CD14-positive monocyte (primary cell): ENCODE measurements around the gene TAP2. TPM values are rescaled to one million over a fixed set of nuclear protein-coding genes. Genes with fewer than 3 reads are reported as not detected.

Experiments
- DNase-seq, 3 donors: peaks; one replicate each; pipeline ENCODE4 v3.0.0-alpha.2; 2011 to 2022
- H2AFZ ChIP-seq: 2 replicates; pipeline ENCODE4 v1.6.0; 2012; ENCODE audit warnings: mild to moderate bottlenecking, low read depth, low read length, inconsistent platforms; ENCODE audit not compliant: insufficient read depth, poor library complexity, severe bottlenecking
- H3K27ac ChIP-seq, 2 donors: 1 replicate in 1 of 2; 2 replicates in 1 of 2; pipeline ENCODE4 v1.5.1; 2012 to 2013; ENCODE audit warnings: low read length in 2 of 2, control low read depth in 1 of 2, inconsistent platforms in 1 of 2, low read depth in 1 of 2, mild to moderate bottlenecking in 1 of 2
- H3K27me3 ChIP-seq, 2 donors: one replicate each; pipeline versions ENCODE4 v1.6.0 to v1.6.1; 2011 to 2013; ENCODE audit warnings: low read length in 2 of 2; ENCODE audit not compliant: control insufficient read depth in 2 of 2, insufficient read depth in 2 of 2
- H3K36me3 ChIP-seq, 2 donors: replicated peaks in 1 of 2; 1 replicate in 1 of 2; 2 replicates in 1 of 2; pipeline versions ENCODE4 v1.5.1 to v1.6.1; 2012 to 2013; ENCODE audit warnings: low read length in 2 of 2, control low read depth in 1 of 2, inconsistent platforms in 1 of 2, mild to moderate bottlenecking in 1 of 2; ENCODE audit not compliant: insufficient read depth in 2 of 2, control insufficient read depth in 1 of 2
- H3K4me1 ChIP-seq, 2 donors: 1 replicate in 1 of 2; 2 replicates in 1 of 2; pipeline versions ENCODE4 v1.5.1 to v1.6.1; 2012 to 2013; ENCODE audit warnings: low read length in 2 of 2, control low read depth in 1 of 2, inconsistent platforms in 1 of 2, mild to moderate bottlenecking in 1 of 2, moderate library complexity in 1 of 2; ENCODE audit not compliant: insufficient read depth in 2 of 2, control insufficient read depth in 1 of 2
- H3K4me2 ChIP-seq: replicated peaks from 2 replicates; pipeline ENCODE3; 2012; ENCODE audit warnings: low read length, moderate library complexity, mild to moderate bottlenecking; ENCODE audit not compliant: poor library complexity, severe bottlenecking; ENCODE audit errors: extremely low read depth
- H3K4me3 ChIP-seq, 3 experiments: fragments of 200-600 bp in 1 of 3; sonication (generic) in 1 of 3; replicated peaks in 1 of 3; 1 replicate in 2 of 3; 2 replicates in 1 of 3; pipeline ENCODE4 v1.5.1; 2011 to 2013; ENCODE audit warnings: low read length in 3 of 3, mild to moderate bottlenecking in 3 of 3, control low read depth in 2 of 3, low read depth in 2 of 3, inconsistent platforms in 1 of 3, moderate library complexity in 1 of 3
- H3K79me2 ChIP-seq: 2 replicates; pipeline ENCODE4 v1.6.0; 2012; ENCODE audit warnings: mild to moderate bottlenecking, control low read depth, inconsistent platforms, low read length, moderate library complexity; ENCODE audit not compliant: insufficient read depth
- H3K9ac ChIP-seq: 2 replicates; pipeline ENCODE4 v1.6.0; 2017; ENCODE audit warnings: low read length, mild to moderate bottlenecking; ENCODE audit not compliant: insufficient read depth, poor library complexity, severe bottlenecking
- H3K9me3 ChIP-seq, 2 donors: replicated peaks in 1 of 2; 1 replicate in 1 of 2; 2 replicates in 1 of 2; pipeline versions ENCODE4 v1.5.1 to v1.6.1; 2012 to 2013; ENCODE audit warnings: low read length in 2 of 2, control low read depth in 1 of 2; ENCODE audit not compliant: control insufficient read depth in 1 of 2, insufficient read depth in 1 of 2
- H4K20me1 ChIP-seq: 2 replicates; pipeline ENCODE4 v1.6.0; 2012; ENCODE audit warnings: mild to moderate bottlenecking, low read length, control low read depth, moderate library complexity; ENCODE audit not compliant: insufficient read depth
- H3K27ac Mint-ChIP-seq, 7 donors: one replicate each; pipeline ENCODE4 v1.8.0; 2020; ENCODE audit warnings: mild to moderate bottlenecking in 7 of 7, mixed read lengths in 7 of 7, moderate library complexity in 6 of 7, inconsistent platforms in 2 of 7
- H3K27me3 Mint-ChIP-seq, 3 donors: one replicate each; pipeline ENCODE4 v1.8.0; 2021 to 2022; ENCODE audit warnings: low read depth in 3 of 3, mild to moderate bottlenecking in 3 of 3, mixed read lengths in 3 of 3, moderate library complexity in 3 of 3, inconsistent platforms in 1 of 3
- H3K36me3 Mint-ChIP-seq, 2 donors: one replicate each; pipeline ENCODE4 v1.8.0; 2020; ENCODE audit warnings: mixed read lengths in 2 of 2, inconsistent platforms in 1 of 2, mild to moderate bottlenecking in 1 of 2
- H3K4me1 Mint-ChIP-seq: one replicate; pipeline ENCODE4 v1.8.0; 2020; ENCODE audit warnings: mild to moderate bottlenecking, mixed read lengths
- H3K4me3 Mint-ChIP-seq, 2 donors: one replicate each; pipeline ENCODE4 v1.8.0; 2020; ENCODE audit warnings: mild to moderate bottlenecking in 2 of 2, mixed read lengths in 2 of 2, moderate library complexity in 1 of 2
- H3K9me3 Mint-ChIP-seq, 7 donors: one replicate each; pipeline ENCODE4 v1.8.0; 2020 to 2022; ENCODE audit warnings: mixed read lengths in 7 of 7, mild to moderate bottlenecking in 6 of 7, moderate library complexity in 6 of 7, inconsistent platforms in 2 of 7
- CTCF ChIP-seq: fragments of 200-600 bp; IDR thresholded peaks from one replicate; pipeline ENCODE4 v1.8.0; 2022; ENCODE audit warnings: antibody characterized with exemption, mild to moderate bottlenecking
- WGBS: methylation state at CpG from one replicate; pipeline ENCODE4 v1.1.5; 2013; ENCODE audit warnings: missing lambda C conversion rate; ENCODE audit not compliant: insufficient coverage; 5-methylcytosine and 5-hydroxymethylcytosine counted together
- intact Hi-C, 2 donors: fragments of 100-400 bp; cut with micrococcal nuclease; formaldehyde crosslinking; loops; one replicate each; pipeline versions ENCODE4 v1.15.0 to v1.15.1; 2023
- polyA plus RNA-seq, 3 donors: library from polyadenylated mRNA; depleted of rRNA in 1 of 3; unstranded in 2 of 3; stranded (reverse) in 1 of 3; fragments of 300-500 nt in 2 of 3; fragments of >200 nt in 1 of 3; fragmentation: Illumina TruSeq in 2 of 3; gene quantifications; 1 replicate in 2 of 3; 2 replicates in 1 of 3; pipeline ENCODE4 v1.2.3, GENCODE V29; 2012 to 2021

Gene TAP2
- polyA plus RNA-seq, 3 donors = 12.6 to 48.7 (median 25.9) TPM

- intact Hi-C loops = no loop called here
- Mint-ChIP-seq H3K4me3 (no peak overlapping the region), H3K4me1 (peaks cover 11% of the 10 kb centered on the region), H3K36me3 (peaks cover 42 to 44% of the 10 kb centered on the region in 2 donors), H3K9me3 (no peaks in the 10 kb centered on the region), H3K27ac (no peak overlapping the region), H3K27me3 (no peaks in the 10 kb centered on the region)
- peaks cover 8% of the 10 kb centered on the region for H4K20me1 ChIP-seq
- no peaks in the 10 kb centered on the region for H3K9me3 ChIP-seq
- no peaks in the 10 kb centered on the region for H3K27me3 ChIP-seq
- no peak overlapping the region for H2AFZ ChIP-seq
- no peak overlapping the region for H3K9ac ChIP-seq
- no peak overlapping the region for H3K4me2 ChIP-seq
- peak in 1 of 3 donors; percentile 7 for DNase-seq
- H3K79me2 ChIP-seq = no peaks in the 10 kb centered on the region
- H3K27ac ChIP-seq = no peak overlapping the region
- 100% methylated on average over 1 of the region's 2 CpGs for WGBS
- H3K4me1 ChIP-seq = peaks cover 8 to 10% of the 10 kb centered on the region in 2 donors
- peak; percentile 17 for TF ChIP-seq CTCF
- H3K36me3 ChIP-seq = peaks cover 36 to 50% of the 10 kb centered on the region in 2 donors
- H3K4me3 ChIP-seq = no peak overlapping the region
Measured at GRCh38 chr6:32825966-32826365, 12.6 kb downstream of the TAP2 start.

- Mint-ChIP-seq H3K4me1 (peaks cover 30% of the 10 kb centered on the region), H3K27me3 (no peaks in the 10 kb centered on the region), H3K36me3 (peaks cover 0 to 7% of the 10 kb centered on the region in 2 donors), H3K27ac (no peak overlapping the region), H3K9me3 (no peaks in the 10 kb centered on the region), H3K4me3 (no peak overlapping the region)
- no peak overlapping the region for H3K27ac ChIP-seq
- no peak for DNase-seq
- no peak for TF ChIP-seq CTCF
- no peaks in the 10 kb centered on the region for H3K79me2 ChIP-seq
- H3K4me2 ChIP-seq = no peak overlapping the region
- H3K36me3 ChIP-seq = no peaks in the 10 kb centered on the region
- H3K4me3 ChIP-seq = no peak overlapping the region
- H2AFZ ChIP-seq = no peak overlapping the region
- H3K9ac ChIP-seq = no peak overlapping the region
- no peaks in the 10 kb centered on the region for H3K27me3 ChIP-seq
- intact Hi-C loops = no loop called here
- no peaks in the 10 kb centered on the region for H4K20me1 ChIP-seq
- 70% methylated on average over 2 of the region's 3 CpGs for WGBS
- no peaks in the 10 kb centered on the region for H3K9me3 ChIP-seq
- H3K4me1 ChIP-seq = peaks cover 19 to 23% of the 10 kb centered on the region in 2 donors
Measured at GRCh38 chr6:32819729-32820128, 18.8 kb downstream of the TAP2 start.
